SK-N-SH treated with all-trans-retinoic acid at 6 μM for 48 hours (cell line): ENCODE data around the gene LGR4.

Source experiments
- ARNTL ChIP-seq: fragments of 450-650 bp; formaldehyde crosslinking; IDR thresholded peaks from 2 replicates; pipeline ENCODE4 v1.5.0; 2020; ENCODE audit warnings: low read depth, mild to moderate bottlenecking, moderate library complexity, borderline replicate concordance
- PPARA ChIP-seq: fragments of 250-450 bp; sonication (Bioruptor Pico); IDR thresholded peaks from 2 replicates; pipeline ENCODE4 v1.5.0; 2020; ENCODE audit warnings: mild to moderate bottlenecking, borderline replicate concordance
- SNAI2 ChIP-seq: fragments of 250-450 bp; sonication (Bioruptor Pico); IDR thresholded peaks from 2 replicates; pipeline ENCODE4 v1.5.0; 2020; ENCODE audit warnings: mild to moderate bottlenecking, moderate library complexity
- ZNF70 ChIP-seq: fragments of 450-650 bp; formaldehyde crosslinking; IDR thresholded peaks from 2 replicates; pipeline ENCODE4 v1.5.0; 2020; ENCODE audit warnings: mild to moderate bottlenecking, moderate library complexity
- TF ChIP-seq, protein P1 (sequence below): fragments of 250-450 bp; sonication (Bioruptor Pico); IDR thresholded peaks from 2 replicates; pipeline ENCODE4 v1.5.1; 2020; ENCODE audit warnings: low read depth, mild to moderate bottlenecking, moderate library complexity
- TF ChIP-seq, protein P2 (sequence below): fragments of 250-450 bp; sonication (Bioruptor Pico); IDR thresholded peaks from 2 replicates; pipeline ENCODE4 v1.8.0; 2020; ENCODE audit warnings: mild to moderate bottlenecking, moderate library complexity, borderline replicate concordance

DNA sequence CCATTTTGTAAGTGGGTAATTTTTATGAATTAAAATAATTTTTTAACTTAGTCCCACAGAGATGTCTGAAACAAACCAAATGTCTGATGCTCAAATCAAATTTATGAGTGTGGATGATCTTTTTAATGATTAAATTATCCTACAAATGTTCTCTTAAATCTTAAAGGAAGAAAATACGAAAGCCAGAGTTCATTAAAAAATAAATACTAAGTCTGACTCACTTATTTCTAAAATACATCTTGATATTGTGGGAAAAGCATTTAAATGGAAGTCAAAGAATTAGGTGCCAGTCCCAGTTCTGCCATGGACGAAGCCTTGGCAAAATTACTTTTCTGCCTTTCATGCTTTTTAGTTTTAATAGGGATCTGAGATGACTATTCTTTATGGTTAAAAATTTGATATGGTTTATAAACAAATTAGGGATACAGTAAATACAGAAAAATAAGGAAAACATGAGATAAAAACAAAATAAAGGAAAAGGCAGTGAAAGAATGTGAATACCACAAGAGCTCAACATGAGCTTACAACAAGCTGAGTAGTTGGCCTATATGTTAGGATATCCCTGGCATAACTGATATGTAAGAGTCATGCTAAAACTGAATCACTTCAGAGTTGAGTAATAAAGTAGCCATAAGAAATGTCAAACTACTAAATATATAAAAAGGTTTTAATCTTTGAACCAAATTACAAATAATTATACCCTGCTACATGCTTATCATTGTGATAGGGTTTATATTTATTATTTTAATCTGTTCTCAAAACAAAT lies 118.8 kb downstream of the LGR4 start:
- TF ChIP-seq PPARA, result no peak
- TF ChIP-seq ARNTL, result no peak
- TF ChIP-seq ZNF70, result no peak
- no peak for TF ChIP-seq SNAI2
- TF ChIP-seq, protein P1, sequence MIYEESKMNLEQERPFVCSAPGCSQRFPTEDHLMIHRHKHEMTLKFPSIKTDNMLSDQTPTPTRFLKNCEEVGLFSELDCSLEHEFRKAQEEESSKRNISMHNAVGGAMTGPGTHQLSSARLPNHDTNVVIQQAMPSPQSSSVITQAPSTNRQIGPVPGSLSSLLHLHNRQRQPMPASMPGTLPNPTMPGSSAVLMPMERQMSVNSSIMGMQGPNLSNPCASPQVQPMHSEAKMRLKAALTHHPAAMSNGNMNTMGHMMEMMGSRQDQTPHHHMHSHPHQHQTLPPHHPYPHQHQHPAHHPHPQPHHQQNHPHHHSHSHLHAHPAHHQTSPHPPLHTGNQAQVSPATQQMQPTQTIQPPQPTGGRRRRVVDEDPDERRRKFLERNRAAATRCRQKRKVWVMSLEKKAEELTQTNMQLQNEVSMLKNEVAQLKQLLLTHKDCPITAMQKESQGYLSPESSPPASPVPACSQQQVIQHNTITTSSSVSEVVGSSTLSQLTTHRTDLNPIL (CRISPR knock-in tag), result no peak
- TF ChIP-seq, protein P2, sequence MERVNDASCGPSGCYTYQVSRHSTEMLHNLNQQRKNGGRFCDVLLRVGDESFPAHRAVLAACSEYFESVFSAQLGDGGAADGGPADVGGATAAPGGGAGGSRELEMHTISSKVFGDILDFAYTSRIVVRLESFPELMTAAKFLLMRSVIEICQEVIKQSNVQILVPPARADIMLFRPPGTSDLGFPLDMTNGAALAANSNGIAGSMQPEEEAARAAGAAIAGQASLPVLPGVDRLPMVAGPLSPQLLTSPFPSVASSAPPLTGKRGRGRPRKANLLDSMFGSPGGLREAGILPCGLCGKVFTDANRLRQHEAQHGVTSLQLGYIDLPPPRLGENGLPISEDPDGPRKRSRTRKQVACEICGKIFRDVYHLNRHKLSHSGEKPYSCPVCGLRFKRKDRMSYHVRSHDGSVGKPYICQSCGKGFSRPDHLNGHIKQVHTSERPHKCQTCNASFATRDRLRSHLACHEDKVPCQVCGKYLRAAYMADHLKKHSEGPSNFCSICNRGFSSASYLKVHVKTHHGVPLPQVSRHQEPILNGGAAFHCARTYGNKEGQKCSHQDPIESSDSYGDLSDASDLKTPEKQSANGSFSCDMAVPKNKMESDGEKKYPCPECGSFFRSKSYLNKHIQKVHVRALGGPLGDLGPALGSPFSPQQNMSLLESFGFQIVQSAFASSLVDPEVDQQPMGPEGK (CRISPR knock-in tag), result no peak
